ENCODE data around the gene INCA1. TPM values are rescaled to one million over a fixed set of nuclear protein-coding genes. Genes with fewer than 3 reads are reported as not detected.

The INCA1 gene
- total RNA-seq, 2 donors from 2014 or later = 0.99 to 1.7 TPM

GRCh38 chr17:4994081-4994595 lies 3.2 kb downstream of the INCA1 start:
- Mint-ChIP-seq H3K36me3 (ENCODE audit: low read depth) (no peaks in the 10 kb centered on the region), H3K27me3 (ENCODE audit: insufficient read depth) (peaks cover 38% of the 10 kb centered on the region), H3K9me3 (no peaks in the 10 kb centered on the region), H3K27ac (no peak overlapping the region), H3K4me3 (no peak overlapping the region), H3K4me1 (peaks cover 5% of the 10 kb centered on the region)
- Histone ChIP-seq H3K9me3 (ENCODE audit: control insufficient read depth, low read length) (no peaks in the 10 kb centered on the region), H3K27ac (ENCODE audit: low read depth, low read length) (no peak overlapping the region), H3K27me3 (ENCODE audit: control insufficient read depth, insufficient read depth, low read length, poor library complexity, severe bottlenecking) (peaks cover 16% of the 10 kb centered on the region), H3K36me3 (ENCODE audit: control insufficient read depth, insufficient read depth, low read length) (no peaks in the 10 kb centered on the region), H3K4me1 (ENCODE audit: control insufficient read depth, insufficient read depth, low read length) (no peaks in the 10 kb centered on the region), H3K4me3 (ENCODE audit: low read length) (no peak overlapping the region), H3K9ac (ENCODE audit: extremely low read depth, low read length, poor library complexity, severe bottlenecking) (no peak overlapping the region)
- TF ChIP-seq CTCF (conservative IDR thresholded peaks at IDR 0.05) = no peak
- WGBS, 2 experiments (ENCODE audit: insufficient coverage in 1 of 2, insufficient read length in 1 of 2) = 85 to 95% methylated on average over 3 to 6 of the region's 6 CpGs
- DNase-seq = no peak

GRCh38 chr17:4987767-4988567 lies 9.4 kb downstream of the INCA1 start:
- Mint-ChIP-seq H3K27ac (no peak overlapping the region), H3K36me3 (ENCODE audit: low read depth) (no peaks in the 10 kb centered on the region), H3K27me3 (ENCODE audit: insufficient read depth) (peaks cover 37% of the 10 kb centered on the region), H3K4me1 (peaks cover 17% of the 10 kb centered on the region), H3K4me3 (peak overlapping the region; percentile 74), H3K9me3 (no peaks in the 10 kb centered on the region)
- DNase-seq = no peak
- Histone ChIP-seq H3K9ac (ENCODE audit: extremely low read depth, low read length, poor library complexity, severe bottlenecking) (no peak overlapping the region), H3K27me3 (ENCODE audit: control insufficient read depth, insufficient read depth, low read length, poor library complexity, severe bottlenecking) (peaks cover 12% of the 10 kb centered on the region), H3K9me3 (ENCODE audit: control insufficient read depth, low read length) (no peaks in the 10 kb centered on the region), H3K4me3 (ENCODE audit: low read length) (peak overlapping the region; percentile 80), H3K36me3 (ENCODE audit: control insufficient read depth, insufficient read depth, low read length) (no peaks in the 10 kb centered on the region), H3K27ac (ENCODE audit: low read depth, low read length) (no peak overlapping the region), H3K4me1 (ENCODE audit: control insufficient read depth, insufficient read depth, low read length) (no peaks in the 10 kb centered on the region)
- TF ChIP-seq CTCF (conservative IDR thresholded peaks at IDR 0.05) = no peak
- WGBS, 2 experiments (ENCODE audit: insufficient coverage in 1 of 2, insufficient read length in 1 of 2) = 30 to 43% methylated on average over 17 to 30 of the region's 30 CpGs

DNA sequence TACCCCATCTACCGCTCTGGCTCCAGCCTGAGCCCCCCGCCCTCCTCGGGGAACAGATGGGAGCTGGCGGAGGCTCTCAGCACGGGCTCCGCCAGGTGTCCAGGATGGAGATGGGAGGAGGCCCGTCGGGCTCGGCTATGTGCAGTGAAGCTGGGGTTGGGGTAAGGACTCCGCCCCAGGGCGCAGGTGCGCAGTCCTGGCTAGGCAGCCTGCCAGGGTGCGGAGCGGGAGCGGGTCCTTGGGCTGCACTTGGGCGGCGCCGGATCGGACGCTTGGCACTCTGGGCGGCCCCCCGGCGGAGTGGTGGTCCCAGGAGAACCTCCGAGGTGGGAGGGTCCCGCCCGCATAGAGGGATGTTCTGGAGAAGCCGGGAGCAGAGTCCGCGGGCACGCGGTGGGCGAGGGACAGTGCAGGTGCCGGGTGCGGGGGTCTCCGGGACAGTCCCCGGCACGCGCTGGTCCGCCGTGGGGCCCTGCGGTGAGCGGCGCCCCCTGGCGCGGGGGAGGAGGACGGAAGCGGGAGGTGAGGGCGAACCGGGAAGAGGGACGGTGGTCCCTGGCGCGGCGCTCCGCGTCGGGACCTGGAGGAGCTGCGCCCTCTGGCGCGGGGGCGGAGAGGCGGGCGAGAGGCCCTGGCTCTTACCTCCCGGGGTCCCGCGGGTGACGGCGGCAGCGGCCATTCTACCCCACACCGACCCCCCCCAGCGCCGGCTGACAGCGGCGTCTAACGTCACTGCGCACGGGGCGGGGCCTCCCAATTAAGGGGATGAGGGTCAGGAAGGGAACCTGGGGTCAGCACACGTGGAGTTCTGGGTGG lies 10.2 kb downstream of the INCA1 start, which contains the start of gene CAMTA2:
Gene CAMTA2, minus strand, starts transcription at position 725 of the 816 bp plus-strand sequence. CDS start 1,453 bp downstream, outside the sequence.
- no peaks in the 10 kb centered on the region for H3K36me3 ChIP-seq (ENCODE audit: control insufficient read depth, insufficient read depth, low read length)
- DNase-seq = peak; percentile 94
- Mint-ChIP-seq H3K4me1 (peaks cover 17% of the 10 kb centered on the region), H3K36me3 (ENCODE audit: low read depth) (peaks cover 3% of the 10 kb centered on the region), H3K27ac (no peak within 1 kb of the TSS), H3K4me3 (peak within 1 kb of the TSS; percentile 74), H3K27me3 (ENCODE audit: insufficient read depth) (peaks cover 43% of the 10 kb centered on the region), H3K9me3 (no peaks in the 10 kb centered on the region)
- H3K9ac ChIP-seq (ENCODE audit: extremely low read depth, low read length, poor library complexity, severe bottlenecking) = peak within 1 kb of the TSS; percentile 23
- peak within 1 kb of the TSS; percentile 80 for H3K4me3 ChIP-seq (ENCODE audit: low read length)
- peaks cover 12% of the 10 kb centered on the region for H3K27me3 ChIP-seq (ENCODE audit: control insufficient read depth, insufficient read depth, low read length, poor library complexity, severe bottlenecking)
- no peaks in the 10 kb centered on the region for H3K9me3 ChIP-seq (ENCODE audit: control insufficient read depth, low read length)
- WGBS, 2 experiments (ENCODE audit: insufficient coverage in 1 of 2, insufficient read length in 1 of 2) = 2 to 4% methylated on average over 19 to 78 of the region's 78 CpGs
- H3K4me1 ChIP-seq (ENCODE audit: control insufficient read depth, insufficient read depth, low read length) = no peaks in the 10 kb centered on the region
- peak; percentile 79 for TF ChIP-seq CTCF (conservative IDR thresholded peaks at IDR 0.05)
- H3K27ac ChIP-seq (ENCODE audit: low read depth, low read length) = no peak within 1 kb of the TSS
